Retina (tissue), 1 donor: Measurements from ENCODE around the gene HS3ST3A1.
"Not testable (repeated sequence)": the region's sequence is repeated elsewhere in the genome, so short reads cannot be mapped to it uniquely, and the experiment has no call there.

ENCODE experiments used
- DNase-seq: peaks from one replicate; pipeline ENCODE4 v3.0.0-alpha.2; 2016

Gene HS3ST3A1

DNA sequence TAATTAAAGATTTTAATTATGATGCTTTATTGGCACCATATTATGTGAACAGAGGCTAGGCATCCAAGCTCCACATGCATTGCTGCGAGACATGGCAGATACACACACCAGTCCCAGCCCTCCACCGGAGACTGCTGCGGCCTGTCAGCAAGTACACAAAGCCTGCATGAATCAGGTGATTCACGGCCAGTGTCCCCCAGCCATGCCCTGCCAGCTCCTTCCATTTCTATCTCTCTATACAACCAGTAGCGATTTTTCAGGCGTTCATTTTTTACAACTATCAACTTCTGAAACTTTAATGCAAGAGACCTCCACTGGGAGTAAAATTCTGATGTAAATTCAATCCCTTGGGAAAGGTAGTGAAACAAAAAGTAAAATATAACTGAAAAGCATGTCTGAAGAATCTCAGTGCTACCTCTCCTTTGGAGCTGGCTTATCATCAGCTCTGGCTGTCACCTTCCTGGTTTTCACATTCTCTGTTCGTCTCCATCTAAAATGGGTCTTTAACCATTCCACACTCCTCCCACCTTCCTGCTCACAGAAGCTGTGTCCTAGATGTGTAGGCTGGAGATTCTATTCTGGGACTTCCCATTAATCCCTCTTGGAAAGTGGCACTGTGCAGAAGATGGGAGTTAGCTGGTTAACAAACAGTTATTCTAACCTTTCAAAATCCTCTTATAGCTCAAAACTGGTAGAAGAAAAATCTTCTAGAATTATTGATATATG lies 32.2 kb downstream of the HS3ST3A1 start:
- no peak for DNase-seq

DNA sequence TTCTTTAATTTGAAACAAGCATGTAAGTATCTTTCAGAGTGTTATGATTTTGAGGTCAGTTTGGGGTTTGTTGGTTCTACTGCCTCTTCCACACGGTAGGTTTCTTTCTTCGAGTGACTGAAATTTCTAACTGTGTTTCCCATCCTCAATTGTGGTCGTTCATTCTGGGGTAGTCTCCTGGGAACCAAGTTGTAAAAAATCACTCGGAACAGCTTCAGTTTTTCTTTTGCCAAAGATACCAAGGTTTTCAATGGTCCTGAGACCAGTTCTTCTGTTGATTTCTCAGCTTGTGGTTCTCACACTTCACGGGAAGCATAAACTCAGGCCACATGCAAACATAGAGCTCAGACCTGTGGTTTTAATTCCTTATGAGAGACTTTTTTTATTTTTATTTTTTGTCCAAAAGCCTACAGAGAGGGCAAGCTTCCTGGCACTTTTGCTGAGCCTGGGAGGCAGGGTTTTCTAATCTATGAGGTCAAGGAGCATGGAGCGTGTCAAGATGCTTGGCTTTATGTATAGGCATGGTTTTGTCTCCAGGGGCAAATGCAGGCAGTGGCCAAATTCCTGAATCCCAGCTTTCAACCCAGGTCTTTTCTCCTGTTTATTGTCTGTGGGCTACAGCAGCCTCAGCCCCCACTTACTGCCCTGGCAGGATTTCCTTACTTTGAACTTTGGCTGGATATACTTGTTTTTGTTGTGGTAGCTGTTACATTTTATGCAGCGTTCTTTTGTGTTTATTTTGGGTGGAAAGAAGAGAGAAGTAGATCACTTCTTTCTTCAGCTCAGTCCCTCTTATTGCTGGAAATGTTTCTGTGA lies 32.9 kb downstream of the HS3ST3A1 start:
- DNase-seq = no peak

DNA sequence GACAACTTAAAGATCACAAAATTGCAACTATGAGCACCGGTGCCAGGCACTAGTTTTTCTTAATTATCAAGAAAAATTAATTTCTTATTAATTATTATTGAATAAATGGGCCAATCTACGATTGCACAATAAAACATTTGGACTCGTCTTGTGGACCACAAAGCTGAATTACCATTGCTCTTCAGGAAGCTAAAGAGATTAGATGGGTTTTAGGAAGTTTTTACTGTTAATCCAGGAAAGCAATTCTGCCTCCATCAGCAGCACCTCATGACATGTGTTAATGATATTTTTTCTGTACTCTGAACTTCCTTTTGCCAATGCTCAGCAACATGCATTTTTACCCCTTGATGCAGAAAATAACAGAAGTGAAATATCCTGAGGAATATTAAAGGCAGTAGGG lies 37.9 kb downstream of the HS3ST3A1 start:
- DNase-seq = no peak

DNA sequence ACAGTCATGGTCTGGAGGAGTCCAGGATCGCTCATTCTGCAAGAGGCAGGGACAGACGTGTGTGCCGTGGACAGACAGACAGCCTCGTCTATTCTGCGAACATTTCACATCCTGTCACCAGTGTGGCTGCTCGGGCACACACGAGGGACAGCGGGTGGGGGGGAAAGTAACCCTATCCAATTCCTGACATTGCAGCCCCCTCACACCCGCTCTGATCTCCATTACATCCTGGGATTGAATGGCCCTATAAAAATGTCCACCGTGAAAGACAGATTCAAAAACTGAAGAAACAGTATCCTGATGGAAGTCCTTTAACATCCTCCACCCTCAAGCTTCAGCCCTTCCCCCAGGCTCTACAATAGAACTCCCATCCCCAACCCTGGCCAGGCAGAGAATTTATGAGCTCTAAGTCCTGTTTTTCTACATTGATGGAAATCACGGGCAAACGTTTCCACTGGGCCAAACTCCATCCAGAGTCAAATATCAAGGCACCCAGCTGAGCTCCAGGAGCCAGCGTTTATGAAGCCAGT lies 39.4 kb downstream of the HS3ST3A1 start:
- no peak for DNase-seq

DNA sequence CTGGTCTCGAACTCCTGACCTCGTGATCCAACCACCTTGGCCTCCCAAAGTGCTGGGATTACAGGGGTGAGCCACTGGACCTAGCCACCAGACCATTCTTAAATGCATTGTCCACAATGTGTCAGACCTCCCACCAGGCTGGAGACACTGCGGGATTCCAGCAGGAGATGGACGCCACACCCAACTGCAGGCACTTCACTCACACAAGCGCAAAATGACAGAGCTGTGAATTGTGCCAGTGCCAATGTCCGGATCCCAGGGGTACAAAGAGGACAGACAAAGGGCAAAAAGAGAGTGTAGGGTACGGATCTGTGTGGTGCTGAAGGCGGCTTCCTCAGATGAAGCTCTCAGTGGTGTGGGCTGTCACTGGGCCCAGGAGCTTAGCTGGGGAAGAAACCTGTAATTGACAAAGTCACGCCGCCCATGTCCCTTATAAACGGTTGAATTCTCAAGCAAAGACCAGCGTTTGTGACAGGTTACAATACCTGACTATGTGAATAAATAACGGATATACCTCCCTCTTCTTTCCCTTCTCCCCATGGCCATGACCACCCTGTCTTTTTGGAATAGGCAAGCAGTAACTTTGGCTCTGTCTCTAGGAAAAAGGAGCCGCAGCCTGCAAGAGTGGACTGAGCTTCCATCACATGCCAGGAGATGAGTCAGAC lies 40.0 kb downstream of the HS3ST3A1 start:
- DNase-seq = no peak

DNA sequence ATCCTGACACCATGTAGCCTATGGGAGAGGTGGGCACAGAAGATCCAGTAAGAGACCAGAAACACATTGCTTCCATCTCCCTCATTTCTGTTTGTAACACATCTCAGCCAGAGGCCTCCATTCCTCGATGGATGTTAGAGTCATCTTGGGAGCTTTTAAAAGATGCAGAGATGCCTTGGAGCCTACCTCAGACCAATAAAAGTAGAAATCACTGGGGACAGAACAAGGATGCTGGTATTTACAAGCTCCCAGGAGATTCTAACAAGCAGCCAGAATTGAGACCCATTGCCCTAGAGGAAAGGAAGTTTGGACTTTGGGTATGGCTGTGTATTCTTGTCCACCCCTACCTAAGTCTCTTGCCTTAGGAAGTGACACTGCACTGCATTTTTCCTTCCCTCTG lies 40.8 kb downstream of the HS3ST3A1 start:
- DNase-seq = no peak

DNA sequence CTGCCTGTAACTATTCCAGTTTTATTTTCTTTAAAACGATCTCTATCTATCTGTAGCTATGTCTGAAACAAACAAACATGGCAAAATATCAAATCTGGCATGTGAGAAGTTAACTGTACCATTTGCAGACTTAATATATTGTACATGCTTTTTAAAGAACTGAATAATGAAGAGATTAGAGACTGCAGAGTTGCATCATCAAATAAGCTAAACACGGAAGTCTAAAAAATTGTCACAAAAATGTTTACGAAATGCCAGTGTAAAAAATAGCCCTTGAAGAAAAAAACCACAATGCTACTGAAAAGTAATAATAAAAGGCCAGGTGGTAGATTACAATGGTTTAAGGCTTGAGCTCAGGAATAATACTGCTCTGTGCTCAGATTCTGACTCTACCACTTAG lies 43.1 kb downstream of the HS3ST3A1 start:
- no peak for DNase-seq

DNA sequence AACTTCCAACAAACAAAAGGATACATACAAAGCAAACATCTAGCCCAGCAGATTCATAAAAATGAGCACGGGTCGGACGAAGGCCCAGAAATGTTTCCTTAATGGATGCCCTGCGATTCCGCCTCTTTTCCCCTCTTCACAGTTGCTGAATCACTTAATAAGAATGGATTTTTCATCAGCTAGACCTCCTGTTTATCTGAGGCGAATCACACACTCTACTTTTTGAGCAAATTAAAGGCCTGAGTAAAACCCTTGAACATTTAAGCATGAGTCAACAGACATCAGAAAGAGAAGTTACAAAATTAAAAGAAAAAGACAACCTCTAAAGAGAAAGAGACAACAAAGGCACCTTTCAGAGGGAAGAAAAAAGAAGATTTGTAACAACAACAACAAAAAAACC lies 44.7 kb downstream of the HS3ST3A1 start:
- no peak for DNase-seq

DNA sequence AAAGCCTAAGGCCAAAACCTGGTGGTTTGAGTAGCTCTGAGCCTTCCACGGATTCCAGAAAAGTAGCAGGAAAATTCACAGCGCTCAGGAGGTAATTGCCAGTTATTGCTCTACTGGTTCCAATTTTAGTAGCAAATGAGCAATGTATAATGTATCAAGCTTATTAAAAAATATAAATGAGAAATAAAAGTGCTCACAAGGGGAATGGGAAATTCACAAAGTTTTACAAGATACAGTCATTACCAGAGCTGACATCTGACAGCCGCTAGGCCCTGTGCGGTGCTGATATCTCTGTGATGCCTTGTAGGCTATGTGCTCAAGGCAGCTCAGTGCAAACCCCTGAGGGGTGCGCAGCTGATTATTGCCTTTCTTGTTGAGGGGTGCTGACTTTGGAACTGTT lies 47.5 kb downstream of the HS3ST3A1 start:
- no peak for DNase-seq

DNA sequence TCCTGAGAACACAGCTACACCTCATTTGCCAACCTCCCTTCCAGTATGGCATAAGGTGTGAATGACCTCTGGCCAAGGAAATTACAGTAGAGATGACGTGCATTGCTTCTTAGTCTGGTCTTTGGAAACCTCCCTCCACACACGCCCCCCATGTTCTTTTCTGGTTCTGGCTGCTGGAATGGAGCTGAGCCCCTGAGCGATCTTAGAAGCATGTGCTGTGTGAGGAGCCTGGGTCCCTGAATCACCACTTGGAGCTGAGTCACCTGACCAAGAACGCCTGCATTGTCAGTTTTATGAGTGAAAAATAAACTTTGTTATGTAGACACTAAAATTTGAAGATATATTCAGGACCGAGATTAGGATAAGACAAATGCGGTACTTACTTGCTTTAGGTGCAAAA lies 51.4 kb downstream of the HS3ST3A1 start:
- DNase-seq = no peak

DNA sequence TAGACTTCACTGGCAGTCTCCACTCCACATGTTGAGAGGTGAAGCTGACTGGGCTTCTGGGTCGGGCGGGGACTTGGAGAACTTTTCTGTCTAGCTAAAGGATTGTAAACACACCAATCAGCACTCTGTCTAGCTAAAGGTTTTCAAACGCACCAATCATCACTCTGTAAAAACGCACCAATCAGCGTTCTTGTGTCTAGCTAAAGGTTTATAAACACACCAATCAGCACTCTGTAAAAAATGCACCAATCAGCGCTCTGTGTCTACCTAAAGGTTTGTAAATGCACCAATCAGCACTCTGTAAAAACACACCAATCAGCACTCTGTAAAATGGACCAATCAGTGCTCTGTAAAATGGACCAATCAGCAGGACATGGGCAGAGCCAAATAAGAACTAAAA lies 53.2 kb downstream of the HS3ST3A1 start:
- not testable (repeated sequence) for DNase-seq

DNA sequence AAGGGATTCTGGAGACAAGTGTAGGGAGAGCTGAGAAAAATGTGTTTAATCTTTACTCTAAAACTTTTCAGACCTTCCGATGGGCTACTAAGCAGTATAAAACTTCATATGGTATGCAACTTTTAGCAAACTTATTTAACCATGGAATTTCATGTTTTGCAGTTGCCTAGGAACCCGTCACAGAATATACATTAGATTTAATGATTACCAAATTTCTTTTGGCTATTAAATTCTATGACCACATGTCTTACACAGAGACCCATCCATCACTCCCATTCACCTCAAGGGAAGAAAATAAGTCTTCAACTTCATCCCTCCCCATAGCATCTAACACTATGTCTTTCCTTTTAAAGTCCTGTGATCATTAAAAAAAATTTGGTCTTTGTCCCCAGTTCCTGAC lies 54.9 kb downstream of the HS3ST3A1 start:
- no peak for DNase-seq

DNA sequence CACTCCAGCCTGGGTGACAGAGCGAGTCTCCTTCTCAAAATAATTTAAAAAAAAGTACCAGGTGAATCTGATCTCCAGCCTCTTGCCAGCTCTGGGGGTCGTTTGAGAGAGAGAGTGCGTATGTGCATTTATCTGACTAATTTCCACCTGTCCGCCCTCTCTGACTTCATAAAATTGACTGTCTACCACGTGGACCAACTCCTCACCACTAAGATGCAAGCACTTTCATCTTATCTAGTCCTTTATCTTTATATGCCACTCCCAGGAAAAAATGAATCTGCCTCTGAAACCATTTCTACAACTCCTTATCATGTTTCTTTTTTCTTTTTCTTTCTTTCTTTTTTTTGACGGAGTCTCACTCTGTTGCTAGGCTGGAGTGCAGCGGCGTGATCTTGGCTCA lies 55.8 kb downstream of the HS3ST3A1 start:
- no peak for DNase-seq

DNA sequence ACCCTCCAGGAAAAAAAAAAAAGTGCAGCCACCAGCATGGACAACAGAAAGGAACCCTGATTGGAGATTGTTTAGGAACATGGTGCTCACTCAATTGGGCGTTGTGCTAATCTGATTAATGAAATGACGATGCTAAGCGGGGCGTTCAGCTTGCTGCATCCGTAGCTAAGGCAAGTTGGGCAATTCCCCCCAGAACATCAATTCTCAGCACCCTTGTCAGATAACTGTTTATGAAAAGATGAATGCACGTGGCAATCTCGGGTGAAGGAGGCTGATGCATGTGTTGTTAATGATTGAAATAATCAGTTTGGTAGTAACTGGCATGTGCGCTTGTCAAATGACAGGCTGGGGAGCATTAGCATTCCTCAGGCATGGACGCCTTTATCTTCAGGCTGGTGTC lies 57.0 kb downstream of the HS3ST3A1 start:
- peak; percentile 50 for DNase-seq

DNA sequence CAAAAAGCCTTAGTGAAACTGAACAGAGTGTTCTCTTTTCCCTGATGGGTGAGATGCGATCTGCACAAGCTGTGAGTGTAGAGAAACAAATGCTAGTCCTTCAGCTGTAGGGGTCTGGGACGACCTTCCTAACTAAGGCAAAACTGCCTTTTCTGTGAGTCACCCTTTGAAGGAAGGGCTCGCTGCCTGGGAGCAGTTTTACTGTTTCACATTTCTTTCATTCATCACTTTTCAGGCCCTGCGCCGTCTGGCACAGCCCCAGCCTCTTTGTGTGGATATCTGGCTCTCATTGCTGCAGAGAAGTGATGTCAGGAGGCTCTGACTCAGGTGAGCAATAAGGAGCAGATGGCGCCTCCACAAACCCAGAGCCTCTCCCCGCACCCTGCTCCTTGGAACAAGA lies 57.4 kb downstream of the HS3ST3A1 start:
- no peak for DNase-seq

DNA sequence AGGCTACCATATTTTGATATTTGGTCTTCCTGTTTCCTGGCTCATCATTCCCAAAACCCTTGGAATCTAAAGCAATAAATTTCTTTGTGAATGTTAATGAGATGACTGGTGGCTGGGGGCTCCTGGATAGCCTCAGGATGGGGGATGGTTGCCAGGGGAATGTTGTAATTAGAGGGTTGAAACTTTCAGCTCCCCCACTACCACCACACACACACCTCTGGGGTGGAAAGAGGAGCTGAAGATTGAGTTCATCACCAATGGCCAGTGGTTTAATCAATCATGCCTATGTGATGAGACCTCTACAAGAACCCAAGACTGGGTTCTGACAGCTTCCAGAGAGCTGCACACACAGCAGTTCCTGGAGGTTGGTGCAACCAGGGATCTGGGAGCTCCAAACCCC lies 59.1 kb downstream of the HS3ST3A1 start:
- DNase-seq = no peak

DNA sequence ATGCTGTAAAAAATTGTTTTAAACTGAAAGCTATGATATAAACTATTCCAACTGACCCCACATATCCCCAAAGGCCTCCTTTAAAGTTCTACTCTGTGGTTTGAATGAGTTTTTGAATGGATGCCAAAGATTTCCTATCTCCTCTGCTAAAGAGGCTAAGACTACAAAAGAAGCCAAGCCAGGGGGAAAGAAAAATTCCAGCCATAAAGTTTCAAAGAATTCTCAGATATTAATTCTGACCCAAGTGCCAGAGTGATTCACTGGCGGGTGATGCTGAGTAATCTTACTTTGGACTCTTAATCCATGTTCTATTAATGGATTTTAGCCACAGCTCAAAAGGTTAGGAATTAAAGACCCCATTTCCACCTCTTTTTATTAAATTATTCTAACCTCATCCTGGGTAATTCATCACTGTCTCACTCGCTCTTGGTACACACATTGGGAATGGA lies 60.7 kb downstream of the HS3ST3A1 start:
- DNase-seq = no peak

DNA sequence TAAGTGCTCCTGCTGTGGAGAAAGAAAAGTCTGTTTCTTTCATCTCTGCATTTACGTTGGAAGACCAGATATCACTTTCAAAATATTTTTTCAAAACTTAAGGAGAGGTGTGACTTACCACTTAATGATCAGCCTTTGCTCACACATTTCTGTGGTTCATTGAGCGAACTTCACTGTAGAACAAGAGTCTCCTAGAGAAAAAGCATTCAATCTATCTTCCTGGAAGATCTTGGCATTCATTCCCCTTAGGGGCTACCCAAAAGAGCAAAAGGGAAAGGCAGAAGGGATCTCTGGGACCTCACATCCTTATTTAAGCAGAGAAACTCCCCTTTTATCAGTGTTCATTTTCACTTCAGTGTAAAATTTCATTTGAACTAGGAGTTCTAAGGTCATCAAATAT lies 61.2 kb downstream of the HS3ST3A1 start:
- DNase-seq = no peak

DNA sequence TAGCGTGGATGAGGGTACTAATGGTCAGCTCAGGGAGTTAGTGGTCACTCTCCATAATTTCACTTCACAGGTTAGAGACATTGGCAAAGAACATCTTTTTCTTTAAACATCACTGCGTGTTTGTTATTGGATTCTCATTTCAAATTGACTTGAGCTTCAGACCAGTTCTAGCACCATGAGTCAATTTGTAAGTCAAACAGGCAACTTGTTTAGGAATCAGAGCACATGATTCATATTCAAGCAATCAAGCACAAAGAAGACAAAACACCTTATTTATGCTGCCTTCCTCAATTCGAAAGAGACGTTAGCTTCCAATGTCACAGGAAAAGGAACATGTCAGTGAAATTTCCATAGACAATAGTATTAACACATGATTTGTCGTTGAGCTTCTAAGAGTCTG lies 62.3 kb downstream of the HS3ST3A1 start:
- no peak for DNase-seq

DNA sequence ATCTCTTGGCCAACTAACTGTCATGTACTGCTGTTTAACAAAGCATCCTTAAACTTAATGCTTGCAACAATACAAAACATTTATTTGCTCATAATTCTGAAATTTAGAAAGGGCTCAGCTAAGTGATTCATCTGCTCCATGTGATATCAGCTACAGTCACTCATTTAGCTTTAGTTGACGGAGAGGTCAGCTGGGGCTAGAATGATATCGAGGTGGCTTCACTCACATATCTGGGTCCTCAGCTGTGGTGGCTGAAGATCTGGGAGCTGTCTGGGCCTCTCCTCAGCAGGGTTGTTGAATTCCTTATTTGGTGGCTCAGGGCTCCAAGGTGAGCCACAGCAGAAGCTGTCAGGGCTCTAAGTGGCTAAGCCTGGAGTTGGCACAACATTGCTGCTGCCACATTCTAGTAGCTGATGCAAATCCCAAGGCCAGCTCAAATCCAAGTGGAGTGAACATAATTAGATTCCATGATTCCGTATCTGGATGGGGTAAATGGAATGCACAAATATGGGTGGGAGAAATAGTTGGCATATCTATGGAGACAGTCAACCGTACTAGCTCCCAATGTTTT lies 62.8 kb downstream of the HS3ST3A1 start:
- DNase-seq = no peak

DNA sequence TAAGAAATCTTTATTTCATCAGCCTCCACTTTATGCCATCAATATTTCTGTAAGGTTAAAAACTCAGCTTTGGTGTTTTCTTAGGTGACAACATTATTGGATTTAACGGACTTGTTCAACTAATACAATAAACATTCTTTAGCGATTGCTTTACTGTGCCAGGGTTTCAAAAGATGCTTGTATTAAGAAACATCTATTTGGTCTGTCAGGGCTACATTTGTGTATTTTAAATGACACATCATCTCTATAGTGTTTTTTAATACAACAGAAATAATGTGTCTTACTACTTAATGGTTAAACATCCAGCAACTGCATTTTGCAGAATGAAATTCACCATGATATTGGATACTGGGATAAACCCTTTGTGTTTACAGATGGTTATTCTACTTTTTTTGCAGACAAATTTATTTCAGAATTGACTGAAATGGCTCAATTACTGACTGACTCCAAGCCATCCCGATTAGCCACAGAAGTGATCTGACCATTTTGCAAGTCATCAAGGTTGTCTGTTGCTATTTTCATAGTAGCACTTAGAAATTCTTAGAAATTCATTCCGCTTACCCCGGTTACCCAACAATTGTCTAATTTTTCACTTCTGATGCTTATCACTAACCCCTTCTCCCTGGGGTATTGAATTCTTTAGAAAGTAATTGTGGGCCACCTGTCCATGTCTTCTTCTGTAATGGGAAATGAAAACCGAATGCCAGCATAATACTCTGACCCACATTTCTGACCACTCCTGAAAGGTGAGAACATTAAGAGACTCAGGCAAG lies 63.7 kb downstream of the HS3ST3A1 start:
- DNase-seq = no peak

DNA sequence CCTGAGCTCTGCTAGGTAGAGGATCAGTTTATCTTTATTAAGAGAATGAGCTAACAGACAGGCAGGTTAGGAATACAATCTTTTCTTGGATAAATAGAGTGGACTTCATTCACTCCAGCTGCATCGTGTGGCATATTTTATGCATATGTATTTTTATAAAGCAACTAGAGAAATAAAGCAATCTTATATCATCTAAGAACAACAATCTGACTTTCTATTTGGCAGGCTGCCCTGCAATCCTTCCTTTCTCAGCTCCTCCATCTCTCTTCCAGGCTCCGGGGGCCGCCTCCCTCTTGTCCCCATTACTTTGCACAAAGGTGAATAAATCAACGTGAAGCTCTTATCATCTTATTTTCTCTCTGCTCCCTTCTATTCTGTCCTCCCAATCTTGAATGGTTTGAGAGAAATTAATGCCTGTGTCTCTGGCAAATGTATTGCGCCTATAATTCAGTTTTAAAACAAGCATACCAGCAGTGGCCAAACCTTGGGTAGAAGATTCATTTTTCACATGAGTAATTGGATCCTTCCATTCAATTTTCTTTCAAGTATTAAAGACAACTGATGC lies 64.5 kb downstream of the HS3ST3A1 start:
- DNase-seq = no peak
